ENCODE data around the gene TMEM80. TPM values are rescaled to one million over a fixed set of nuclear protein-coding genes. Genes with fewer than 3 reads are reported as not detected.
A peak's percentile ranks its signal among the peaks of the same experiment; 100 is the strongest.

TMEM80 gene
- total and polyA plus RNA-seq, 2 donors, result 17.7 to 31.1 TPM

DNA sequence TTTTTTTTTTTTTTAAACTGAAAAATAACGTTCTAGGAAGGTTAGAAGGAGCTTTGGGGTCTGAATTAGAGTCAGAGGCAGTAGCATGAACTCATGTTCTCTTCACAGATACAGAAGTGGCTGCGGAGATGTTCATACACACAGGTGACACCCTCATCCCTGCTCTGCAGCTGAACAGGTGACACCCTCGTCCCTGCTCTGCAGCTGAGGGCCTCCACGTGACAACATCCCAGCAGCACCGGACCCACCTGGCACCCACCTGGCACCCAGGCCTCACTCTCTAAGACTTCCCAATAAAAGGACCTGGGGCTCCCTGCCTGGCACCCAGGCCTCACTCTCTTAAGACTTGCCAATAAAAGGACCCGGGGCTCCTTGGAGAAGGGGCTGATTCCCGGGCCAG lies 38.8 kb upstream of the TMEM80 start:
- no peak for DNase-seq (ENCODE audit: low read depth in 6 of 9, low spot score in 9 of 9)
- H3K27me3 ChIP-seq (ENCODE audit: control insufficient read depth in 2 of 2, insufficient read depth in 1 of 2, low read length in 1 of 2), result no peaks in the 10 kb centered on the region
- WGBS, result 94% methylated on average over 7 of the region's 7 CpGs
- H3K27ac ChIP-seq (ENCODE audit: low read depth in 1 of 2, low read length in 1 of 2), result no peak overlapping the region
- no peak overlapping the region for H3K4me3 ChIP-seq (ENCODE audit: low read length in 2 of 2)
- peaks cover 0 to 3% of the 10 kb centered on the region in 2 donors for H3K9me3 ChIP-seq (ENCODE audit: control insufficient read depth in 2 of 2, insufficient read depth in 1 of 2, low read length in 1 of 2)
- no peaks in the 10 kb centered on the region for H3K4me1 ChIP-seq (ENCODE audit: control insufficient read depth in 2 of 2, insufficient read depth in 2 of 2, low read length in 2 of 2)
- H3K36me3 ChIP-seq (ENCODE audit: control insufficient read depth in 2 of 2, insufficient read depth in 2 of 2, low read length in 1 of 2), result peaks cover 38 to 65% of the 10 kb centered on the region in 2 donors

DNA sequence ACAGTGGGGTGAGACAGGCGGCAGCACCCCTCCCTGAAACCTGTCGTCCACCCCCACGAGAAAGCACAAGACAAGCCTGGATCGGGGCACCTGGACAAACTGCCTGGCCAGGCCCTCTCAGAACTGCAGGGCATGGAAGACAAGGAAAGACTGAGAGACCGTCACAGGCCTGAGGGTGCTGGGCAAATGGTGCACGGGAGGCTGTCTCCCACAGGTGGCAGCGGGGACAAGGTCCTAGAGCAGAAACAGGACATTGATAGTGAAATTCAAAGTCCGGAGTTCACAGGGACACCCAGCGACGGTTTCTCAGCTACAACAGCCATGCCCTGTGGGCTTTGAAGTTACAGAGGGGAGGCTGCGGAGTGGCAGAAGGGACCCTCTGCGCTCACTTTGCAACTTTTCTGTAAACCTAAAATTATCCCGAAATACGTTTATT lies 37.9 kb upstream of the TMEM80 start:
- DNase-seq (ENCODE audit: low read depth in 6 of 9, low spot score in 9 of 9), result no peak
- H3K9me3 ChIP-seq (ENCODE audit: control insufficient read depth in 2 of 2, insufficient read depth in 1 of 2, low read length in 1 of 2), result peaks cover 0 to 3% of the 10 kb centered on the region in 2 donors
- no peak overlapping the region for H3K4me3 ChIP-seq (ENCODE audit: low read length in 2 of 2)
- H3K27ac ChIP-seq (ENCODE audit: low read depth in 1 of 2, low read length in 1 of 2), result no peak overlapping the region
- peaks cover 39 to 65% of the 10 kb centered on the region in 2 donors for H3K36me3 ChIP-seq (ENCODE audit: control insufficient read depth in 2 of 2, insufficient read depth in 2 of 2, low read length in 1 of 2)
- H3K27me3 ChIP-seq (ENCODE audit: control insufficient read depth in 2 of 2, insufficient read depth in 1 of 2, low read length in 1 of 2), result no peaks in the 10 kb centered on the region
- 95% methylated on average over 14 of the region's 14 CpGs for WGBS
- no peaks in the 10 kb centered on the region for H3K4me1 ChIP-seq (ENCODE audit: control insufficient read depth in 2 of 2, insufficient read depth in 2 of 2, low read length in 2 of 2)

DNA sequence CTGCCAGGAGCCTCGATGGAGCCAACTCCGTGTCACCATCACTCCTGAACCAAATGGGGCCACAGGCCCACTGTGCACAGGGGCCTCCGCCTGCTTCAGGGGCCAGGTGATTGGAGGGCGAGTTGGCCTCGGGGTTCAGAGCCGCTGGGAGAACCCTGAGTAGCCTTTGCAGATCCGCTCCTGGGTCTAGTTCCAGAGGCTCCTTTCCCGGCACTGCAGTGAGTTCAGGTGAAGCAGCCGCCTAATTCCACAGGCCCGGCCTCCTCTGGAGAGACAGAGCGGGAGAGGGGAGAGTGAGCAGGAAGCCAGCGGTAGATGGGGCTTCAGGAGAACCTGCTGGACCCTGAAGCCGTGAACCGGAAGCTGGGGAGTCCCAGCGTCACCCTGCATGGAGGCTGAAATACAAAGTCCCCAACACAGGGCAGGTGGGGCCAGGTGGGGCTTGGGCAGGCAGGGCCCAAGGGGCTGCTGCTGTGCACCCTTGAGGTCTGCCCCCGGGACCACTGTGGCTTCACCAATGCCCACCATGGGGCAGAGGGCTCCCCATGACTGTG lies 36.0 kb upstream of the TMEM80 start:
- Histone ChIP-seq H3K36me3 (ENCODE audit: control insufficient read depth in 2 of 2, insufficient read depth in 2 of 2, low read length in 1 of 2) (peaks cover 45 to 58% of the 10 kb centered on the region in 2 donors), H3K27ac (ENCODE audit: low read depth in 1 of 2, low read length in 1 of 2) (no peak overlapping the region)

DNA sequence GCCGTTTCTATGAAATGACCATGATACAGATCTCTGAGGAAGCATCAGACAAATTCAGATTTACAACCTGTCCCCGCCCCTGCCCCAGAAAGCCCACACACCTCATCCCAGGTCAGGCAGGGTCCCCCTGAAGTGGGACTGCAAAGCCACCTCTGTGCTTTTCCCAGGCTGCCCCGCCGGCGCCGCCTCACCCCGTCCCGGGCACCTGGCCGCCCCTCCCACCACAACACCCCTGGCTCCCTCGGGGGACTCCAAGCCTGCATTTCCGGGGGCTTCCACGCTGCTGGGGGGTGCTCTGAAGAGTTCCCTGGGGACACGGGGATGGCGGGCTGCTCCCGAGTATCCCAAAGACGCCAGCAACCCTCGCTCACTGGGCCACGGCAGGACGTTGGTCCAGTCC lies 35.3 kb upstream of the TMEM80 start:
- no peak for DNase-seq (ENCODE audit: low read depth in 6 of 9, low spot score in 9 of 9)
- Histone ChIP-seq H3K4me3 (ENCODE audit: low read length in 2 of 2) (no peak overlapping the region), H3K36me3 (ENCODE audit: control insufficient read depth in 2 of 2, insufficient read depth in 2 of 2, low read length in 1 of 2) (peaks cover 46 to 51% of the 10 kb centered on the region in 2 donors), H3K4me1 (ENCODE audit: control insufficient read depth in 2 of 2, insufficient read depth in 2 of 2, low read length in 2 of 2) (no peaks in the 10 kb centered on the region), H3K27me3 (ENCODE audit: control insufficient read depth in 2 of 2, insufficient read depth in 1 of 2, low read length in 1 of 2) (no peaks in the 10 kb centered on the region), H3K9me3 (ENCODE audit: control insufficient read depth in 2 of 2, insufficient read depth in 1 of 2, low read length in 1 of 2) (peaks cover 0 to 3% of the 10 kb centered on the region in 2 donors), H3K27ac (ENCODE audit: low read depth in 1 of 2, low read length in 1 of 2) (no peak overlapping the region)
- WGBS, result 95% methylated on average over 19 of the region's 19 CpGs

More for the DNA sequence above, 36.0 kb upstream of the TMEM80 start:
- 94% methylated on average over 16 of the region's 16 CpGs for WGBS
- no peak overlapping the region for H3K4me3 ChIP-seq (ENCODE audit: low read length in 2 of 2)
- no peak for DNase-seq (ENCODE audit: low read depth in 6 of 9, low spot score in 9 of 9)
- no peaks in the 10 kb centered on the region for H3K4me1 ChIP-seq (ENCODE audit: control insufficient read depth in 2 of 2, insufficient read depth in 2 of 2, low read length in 2 of 2)
- H3K9me3 ChIP-seq (ENCODE audit: control insufficient read depth in 2 of 2, insufficient read depth in 1 of 2, low read length in 1 of 2), result peaks cover 0 to 3% of the 10 kb centered on the region in 2 donors
- H3K27me3 ChIP-seq (ENCODE audit: control insufficient read depth in 2 of 2, insufficient read depth in 1 of 2, low read length in 1 of 2), result no peaks in the 10 kb centered on the region

DNA sequence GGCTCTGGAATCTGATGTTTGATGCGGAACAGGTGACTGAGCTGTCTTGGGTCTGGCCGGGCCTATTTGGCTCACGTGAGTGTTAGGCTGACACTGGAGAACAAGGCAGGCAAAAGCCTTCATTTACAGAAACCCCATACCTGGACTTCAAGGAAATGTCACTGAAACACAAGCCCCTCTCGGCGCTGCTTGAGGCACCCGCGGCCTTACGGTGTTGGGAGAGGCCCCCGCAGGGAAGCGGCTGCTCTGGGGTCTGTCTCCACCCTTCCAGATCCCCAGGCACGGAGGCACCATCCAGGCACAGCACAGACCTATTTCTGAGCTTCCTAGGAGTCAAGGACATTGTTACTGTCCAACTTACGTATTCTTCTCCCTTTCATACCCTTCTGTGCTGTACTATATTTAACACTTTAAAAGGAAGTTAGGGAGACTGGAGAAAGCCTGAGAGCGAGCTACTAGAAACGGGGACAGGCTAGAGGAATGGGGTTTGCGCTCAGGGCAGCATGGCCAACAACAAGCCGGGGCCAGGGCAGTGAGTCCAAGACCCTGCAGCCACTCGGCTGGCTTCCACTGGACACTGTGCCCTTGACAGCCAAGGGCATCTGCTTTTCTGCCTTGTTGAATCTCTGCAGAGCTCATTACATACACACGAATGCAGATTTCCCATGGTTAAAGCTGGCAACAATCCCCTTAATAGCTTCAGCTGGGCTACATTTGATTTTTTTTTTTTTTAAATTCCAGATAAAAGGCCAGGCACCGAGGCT lies 34.8 kb upstream of the TMEM80 start:
- H3K4me1 ChIP-seq (ENCODE audit: control insufficient read depth in 2 of 2, insufficient read depth in 2 of 2, low read length in 2 of 2), result no peaks in the 10 kb centered on the region
- H3K27me3 ChIP-seq (ENCODE audit: control insufficient read depth in 2 of 2, insufficient read depth in 1 of 2, low read length in 1 of 2), result no peaks in the 10 kb centered on the region
- H3K9me3 ChIP-seq (ENCODE audit: control insufficient read depth in 2 of 2, insufficient read depth in 1 of 2, low read length in 1 of 2), result peaks cover 0 to 3% of the 10 kb centered on the region in 2 donors
- no peak for DNase-seq (ENCODE audit: low read depth in 6 of 9, low spot score in 9 of 9)
- no peak overlapping the region for H3K27ac ChIP-seq (ENCODE audit: low read depth in 1 of 2, low read length in 1 of 2)
- H3K36me3 ChIP-seq (ENCODE audit: control insufficient read depth in 2 of 2, insufficient read depth in 2 of 2, low read length in 1 of 2), result peaks cover 52 to 55% of the 10 kb centered on the region in 2 donors
- WGBS, result 94% methylated on average over 19 of the region's 19 CpGs
- H3K4me3 ChIP-seq (ENCODE audit: low read length in 2 of 2), result no peak overlapping the region

DNA sequence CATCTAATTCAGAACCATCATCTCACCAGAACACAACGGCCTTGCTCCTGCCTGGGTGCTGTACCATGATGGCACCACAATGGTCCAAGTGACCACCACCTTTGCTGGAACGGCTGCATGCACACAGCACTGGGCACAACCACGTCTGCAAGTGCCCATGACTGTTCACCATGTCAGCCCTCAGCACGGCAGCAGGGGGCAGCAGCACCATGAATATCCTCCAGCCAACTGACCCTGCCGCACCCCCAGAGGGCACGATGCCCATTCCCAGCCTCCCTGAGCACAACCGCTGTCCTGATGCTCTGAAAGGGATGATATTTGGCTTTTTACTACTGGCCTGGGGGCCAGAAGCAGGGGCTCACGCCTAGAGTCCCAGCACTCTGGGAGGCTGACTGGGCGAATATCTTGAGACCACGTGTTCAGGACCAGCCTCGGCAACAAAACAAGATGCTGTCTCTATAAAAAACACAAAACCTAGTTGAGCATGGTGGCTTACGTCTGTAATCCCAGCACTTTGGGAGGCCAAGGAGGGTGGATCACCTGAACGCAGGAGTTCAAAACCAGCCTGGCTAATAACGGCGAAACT lies 32.8 kb upstream of the TMEM80 start:
- Histone ChIP-seq H3K27ac (ENCODE audit: low read depth in 1 of 2, low read length in 1 of 2) (no peak overlapping the region), H3K4me1 (ENCODE audit: control insufficient read depth in 2 of 2, insufficient read depth in 2 of 2, low read length in 2 of 2) (no peaks in the 10 kb centered on the region), H3K27me3 (ENCODE audit: control insufficient read depth in 2 of 2, insufficient read depth in 1 of 2, low read length in 1 of 2) (no peaks in the 10 kb centered on the region), H3K36me3 (ENCODE audit: control insufficient read depth in 2 of 2, insufficient read depth in 2 of 2, low read length in 1 of 2) (peaks cover 52% of the 10 kb centered on the region in 2 donors), H3K4me3 (ENCODE audit: low read length in 2 of 2) (no peak overlapping the region), H3K9me3 (ENCODE audit: control insufficient read depth in 2 of 2, insufficient read depth in 1 of 2, low read length in 1 of 2) (peaks cover 0 to 3% of the 10 kb centered on the region in 2 donors)
- peak in 1 of 9 donors; percentile 26 for DNase-seq (ENCODE audit: low read depth in 6 of 9, low spot score in 9 of 9)
- WGBS, result 88% methylated on average over 15 of the region's 15 CpGs

DNA sequence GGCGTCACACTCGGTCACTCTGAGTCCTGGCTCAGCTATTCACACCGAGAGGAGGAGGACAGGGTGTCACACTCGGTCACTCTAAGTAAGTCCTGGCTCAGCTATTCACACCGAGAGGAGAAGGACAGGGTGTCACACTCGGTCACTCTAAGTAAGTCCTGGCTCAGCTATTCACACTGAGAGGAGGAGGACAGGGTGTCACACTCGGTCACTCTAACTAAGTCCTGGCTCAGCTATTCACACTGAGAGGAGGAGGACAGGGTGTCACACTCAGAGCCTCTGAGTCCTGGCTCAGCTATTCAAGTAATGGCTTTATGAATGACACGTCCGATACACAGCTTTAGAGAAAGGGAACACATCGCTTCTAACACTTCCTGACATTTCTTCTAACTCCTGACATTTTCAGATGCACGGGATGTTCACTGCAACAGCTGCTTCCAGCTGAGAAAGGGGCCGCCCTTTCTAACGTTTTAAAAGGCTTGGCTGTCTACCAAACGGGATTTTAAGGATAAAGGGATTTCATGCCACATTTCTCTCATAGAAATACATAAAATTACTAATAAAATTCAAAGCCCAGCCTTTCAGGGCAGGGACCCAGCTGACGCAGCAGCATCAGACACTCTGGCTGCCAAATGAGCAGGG lies 30.4 kb upstream of the TMEM80 start:
- Histone ChIP-seq H3K9me3 (ENCODE audit: control insufficient read depth in 2 of 2, insufficient read depth in 1 of 2, low read length in 1 of 2) (no peaks in the 10 kb centered on the region), H3K27ac (ENCODE audit: low read depth in 1 of 2, low read length in 1 of 2) (no peak overlapping the region), H3K4me1 (ENCODE audit: control insufficient read depth in 2 of 2, insufficient read depth in 2 of 2, low read length in 2 of 2) (no peaks in the 10 kb centered on the region), H3K36me3 (ENCODE audit: control insufficient read depth in 2 of 2, insufficient read depth in 2 of 2, low read length in 1 of 2) (peaks cover 36 to 38% of the 10 kb centered on the region in 2 donors), H3K4me3 (ENCODE audit: low read length in 2 of 2) (no peak overlapping the region), H3K27me3 (ENCODE audit: control insufficient read depth in 2 of 2, insufficient read depth in 1 of 2, low read length in 1 of 2) (no peaks in the 10 kb centered on the region)
- DNase-seq (ENCODE audit: low read depth in 6 of 9, low spot score in 9 of 9), result no peak
- WGBS, result 97% methylated on average over 15 of the region's 15 CpGs

DNA sequence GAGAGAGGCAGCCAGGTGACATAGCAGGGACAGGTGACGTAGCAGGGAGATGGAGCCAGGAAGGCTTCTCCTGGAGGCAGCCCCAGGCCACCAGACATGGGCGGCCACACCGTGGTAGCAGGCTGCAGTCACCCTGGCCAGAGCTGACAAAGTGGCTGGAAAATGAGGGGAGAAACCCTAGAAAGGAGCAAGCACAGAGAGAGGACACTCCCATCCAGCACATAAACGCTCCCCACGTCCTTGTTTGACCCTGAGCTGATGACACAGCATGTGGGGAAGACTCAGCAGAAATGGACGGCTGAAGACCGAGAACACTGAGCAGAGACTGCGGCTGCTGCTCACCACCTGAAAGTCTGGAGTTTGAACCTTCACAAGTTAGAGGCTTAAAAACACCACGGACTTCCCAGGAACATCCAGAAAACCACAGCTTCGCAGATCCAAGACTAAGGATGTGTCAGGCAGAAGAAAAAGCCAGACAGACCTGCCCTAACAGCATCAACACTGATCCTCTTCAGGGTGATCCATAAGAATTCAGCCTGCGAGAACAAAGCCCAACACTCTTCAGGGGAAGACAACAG lies 29.8 kb upstream of the TMEM80 start:
- no peak for DNase-seq (ENCODE audit: low read depth in 6 of 9, low spot score in 9 of 9)
- Histone ChIP-seq H3K27me3 (ENCODE audit: control insufficient read depth in 2 of 2, insufficient read depth in 1 of 2, low read length in 1 of 2) (no peaks in the 10 kb centered on the region), H3K9me3 (ENCODE audit: control insufficient read depth in 2 of 2, insufficient read depth in 1 of 2, low read length in 1 of 2) (no peaks in the 10 kb centered on the region), H3K36me3 (ENCODE audit: control insufficient read depth in 2 of 2, insufficient read depth in 2 of 2, low read length in 1 of 2) (peaks cover 30 to 36% of the 10 kb centered on the region in 2 donors), H3K4me1 (ENCODE audit: control insufficient read depth in 2 of 2, insufficient read depth in 2 of 2, low read length in 2 of 2) (no peaks in the 10 kb centered on the region), H3K27ac (ENCODE audit: low read depth in 1 of 2, low read length in 1 of 2) (no peak overlapping the region), H3K4me3 (ENCODE audit: low read length in 2 of 2) (no peak overlapping the region)
- 87% methylated on average over 11 of the region's 11 CpGs for WGBS
